GM18520 (cell line): ENCODE data around the gene IL17F.

Experiments used
- ATAC-seq: cut with Tn5 transposase; IDR thresholded peaks from one replicate; pipeline ENCODE4 v1.9.1; 2021; ENCODE audit not compliant: unreplicated experiment

IL17F gene

GRCh38 chr6:52244400-52244799 is at the start of gene IL17F:
Gene IL17F (minus strand): TSS chr6:52244500. CDS start chr6:52244429, 71 bp downstream.
- no peak for ATAC-seq

GRCh38 chr6:52293067-52293466 is 48.8 kb upstream of the IL17F start:
- ATAC-seq, result no peak

GRCh38 chr6:52288841-52289240 is 44.5 kb upstream of the IL17F start:
- no peak for ATAC-seq

- ATAC-seq, result no peak
These were observed 43.9 kb upstream of the IL17F start for GRCh38 chr6:52288216-52288615.

GRCh38 chr6:52286798-52287432 is 42.6 kb upstream of the IL17F start:
- ATAC-seq, result no peak

GRCh38 chr6:52285177-52286068 is 41.1 kb upstream of the IL17F start:
- no peak for ATAC-seq

- ATAC-seq, result peak; percentile 97
These were observed 40.3 kb upstream of the IL17F start, which contains the start of gene MCM3 for GRCh38 chr6:52284460-52285176. Gene MCM3 (minus strand): TSS chr6:52284742. CDS start chr6:52284674, 68 bp downstream.

GRCh38 chr6:52284131-52284459 is 39.8 kb upstream of the IL17F start:
- no peak for ATAC-seq

- no peak for ATAC-seq
These were observed 38.8 kb upstream of the IL17F start for GRCh38 chr6:52283111-52283510.

GRCh38 chr6:52276130-52276529 is 31.8 kb upstream of the IL17F start:
- ATAC-seq, result no peak

- no peak for ATAC-seq
These were observed 27.7 kb upstream of the IL17F start for GRCh38 chr6:52271852-52272460.

- ATAC-seq, result peak; percentile 63
These were observed 19.6 kb upstream of the IL17F start for GRCh38 chr6:52263709-52264540.

- ATAC-seq, result no peak
These were observed 18.5 kb upstream of the IL17F start for GRCh38 chr6:52262620-52263344.

- ATAC-seq, result no peak
These were observed 16.9 kb upstream of the IL17F start for GRCh38 chr6:52261229-52261628.

GRCh38 chr6:52260634-52261033 is 16.3 kb upstream of the IL17F start:
- ATAC-seq, result no peak

GRCh38 chr6:52255434-52255833 is 11.1 kb upstream of the IL17F start:
- no peak for ATAC-seq

- ATAC-seq, result no peak
These were observed 10.6 kb upstream of the IL17F start for GRCh38 chr6:52254731-52255378.

- no peak for ATAC-seq
These were observed 9.2 kb upstream of the IL17F start for GRCh38 chr6:52253494-52253893.

- no peak for ATAC-seq
These were observed 6.8 kb upstream of the IL17F start for GRCh38 chr6:52251113-52251512.
